AG08395 (cell line): ENCODE measurements around the gene SYNGAP1.
"Not testable (repeated sequence)": the region's sequence is repeated elsewhere in the genome, so short reads cannot be mapped to it uniquely, and the experiment has no call there.

Experiments
- DNase-seq: peaks from one replicate; pipeline ENCODE4 v3.0.0; 2012; ENCODE audit warnings: mixed read lengths, low spot score

SYNGAP1 gene

DNA sequence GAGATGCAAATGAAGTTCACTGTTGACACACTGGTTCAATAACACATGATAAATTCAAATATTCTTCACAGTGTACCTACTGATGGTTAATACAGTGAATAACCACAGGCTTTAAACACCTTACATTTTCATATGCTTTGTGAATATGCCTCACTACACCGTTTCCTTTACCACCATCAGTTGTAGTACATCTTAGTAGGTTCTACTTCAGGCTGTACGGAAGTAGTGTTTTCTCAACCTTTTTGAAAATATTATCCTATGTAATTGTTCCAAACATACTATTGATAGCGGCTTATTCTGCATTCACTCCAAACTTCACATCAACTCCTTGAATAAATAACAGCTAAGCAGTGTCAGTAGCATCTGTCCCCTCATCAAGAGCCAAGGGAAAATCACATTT, 49.8 kb downstream of the SYNGAP1 start:
- DNase-seq: no peak

DNA sequence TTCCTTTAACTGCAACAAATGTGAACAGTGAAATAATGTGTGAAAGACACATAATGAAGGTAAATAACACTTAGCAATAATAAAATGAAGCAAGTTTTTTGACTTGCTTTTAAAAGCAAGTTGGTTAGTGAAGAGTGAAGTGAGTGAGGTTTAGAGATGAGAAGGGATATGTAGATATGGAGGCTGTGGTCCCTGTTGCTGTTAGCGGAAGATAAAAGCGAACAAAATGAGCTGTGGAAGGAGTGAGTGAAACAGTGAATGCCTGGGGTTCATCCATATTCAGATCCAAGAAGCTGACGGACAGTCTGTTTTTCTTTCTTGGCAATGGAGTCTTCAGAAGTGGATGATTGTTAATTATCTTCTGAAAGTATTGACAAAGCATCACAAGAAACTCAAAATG, 58.0 kb downstream of the SYNGAP1 start:
- DNase-seq: no peak

DNA sequence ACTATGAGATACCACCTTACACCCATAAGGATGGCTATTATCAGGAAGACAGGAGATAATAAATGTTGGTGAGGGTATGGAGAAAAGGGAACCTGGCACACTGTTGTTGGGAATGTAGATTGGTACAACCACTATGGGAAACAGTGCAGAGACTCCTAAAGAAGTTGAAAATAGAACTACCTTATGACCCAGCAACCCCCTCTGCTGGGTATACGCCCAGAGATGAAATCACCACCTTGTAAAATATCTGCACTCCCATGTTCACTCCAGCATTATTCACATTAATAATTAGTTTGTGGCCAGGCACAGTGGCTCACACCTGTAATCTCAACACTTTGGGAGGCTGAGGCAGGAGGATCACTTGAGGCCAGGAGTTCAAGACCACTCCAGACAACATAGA, 61.3 kb downstream of the SYNGAP1 start:
- DNase-seq: no peak

DNA sequence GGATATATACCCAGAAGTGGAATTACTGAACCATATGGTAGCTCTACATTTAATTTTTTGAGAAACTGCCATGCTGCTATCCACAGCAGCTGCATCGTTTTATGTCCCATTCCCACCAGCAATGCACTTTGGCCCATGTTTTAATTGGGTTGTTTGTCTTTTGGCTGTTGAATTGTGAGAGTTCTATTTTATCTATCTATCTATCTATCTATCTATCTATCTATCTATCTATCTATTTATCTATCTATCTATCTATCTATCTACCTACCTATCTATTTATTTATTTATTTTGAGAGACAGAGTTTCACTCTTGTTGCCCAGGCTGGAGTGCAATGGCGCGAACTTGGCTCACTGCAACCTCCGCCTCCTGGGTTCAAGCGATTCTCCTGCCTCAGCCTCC, 62.8 kb downstream of the SYNGAP1 start:
- DNase-seq: not testable (repeated sequence)

DNA sequence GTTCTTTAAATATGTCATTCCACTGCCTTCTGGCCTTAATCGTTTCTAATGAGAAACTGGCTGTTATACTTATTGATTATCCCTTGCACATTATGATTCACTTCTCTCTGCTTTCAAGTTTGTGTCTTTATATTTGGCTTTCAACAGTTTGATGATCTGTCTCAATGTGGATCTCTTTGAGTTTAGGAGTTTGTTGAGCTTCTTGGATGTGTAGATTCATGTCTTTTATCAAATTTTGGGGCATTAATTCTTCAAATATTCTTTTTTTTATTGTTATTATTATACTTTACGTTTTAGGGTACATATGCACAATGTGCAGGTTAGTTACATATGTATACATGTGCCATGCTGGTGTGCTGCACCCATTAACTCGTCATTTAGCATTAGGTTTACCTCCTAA, 63.8 kb downstream of the SYNGAP1 start:
- no peak for DNase-seq

DNA sequence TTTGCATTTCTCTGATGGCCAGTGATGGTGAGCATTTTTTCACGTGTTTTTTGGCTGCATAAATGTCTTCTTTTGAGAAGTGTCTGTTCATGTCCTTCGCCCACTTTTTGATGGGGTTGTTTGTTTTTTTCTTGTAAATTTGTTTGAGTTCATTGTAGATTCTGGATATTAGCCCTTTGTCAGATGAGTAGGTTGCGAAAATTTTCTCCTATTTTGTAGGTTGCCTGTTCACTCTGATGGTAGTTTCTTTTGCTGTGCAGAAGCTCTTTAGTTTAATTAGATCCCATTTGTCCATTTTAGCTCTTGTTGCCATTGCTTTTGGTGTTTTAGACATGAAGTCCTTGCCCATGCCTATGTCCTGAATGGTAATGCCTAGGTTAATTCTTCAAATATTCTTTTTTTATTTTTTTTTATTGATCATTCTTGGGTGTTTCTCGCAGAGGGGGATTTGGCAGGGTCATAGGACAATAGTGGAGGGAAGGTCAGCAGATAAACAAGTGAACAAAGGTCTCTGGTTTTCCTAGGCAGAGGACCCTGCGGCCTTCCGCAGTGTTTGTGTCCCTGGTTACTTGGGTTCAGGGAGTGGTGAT, 64.9 kb downstream of the SYNGAP1 start:
- DNase-seq: not testable (repeated sequence)

DNA sequence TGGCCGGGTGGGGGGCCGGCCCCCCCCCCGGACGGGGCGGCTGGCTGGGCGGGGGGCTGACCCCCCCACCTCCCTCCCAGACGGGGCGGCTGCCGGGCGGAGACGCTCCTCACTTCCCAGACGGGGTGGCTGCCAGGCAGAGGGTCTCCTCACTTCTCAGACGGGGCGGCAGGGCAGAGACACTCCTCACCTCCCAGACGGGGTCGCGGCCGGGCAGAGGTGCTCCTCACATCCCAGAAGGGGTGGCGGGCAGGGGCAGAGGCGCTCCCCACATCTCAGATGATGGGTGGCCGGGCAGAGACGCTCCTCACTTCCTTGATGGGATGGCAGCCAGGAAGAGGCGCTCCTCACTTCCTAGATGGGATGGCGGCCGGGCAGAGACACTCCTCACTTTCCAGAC, 65.8 kb downstream of the SYNGAP1 start:
- DNase-seq: not testable (repeated sequence)

DNA sequence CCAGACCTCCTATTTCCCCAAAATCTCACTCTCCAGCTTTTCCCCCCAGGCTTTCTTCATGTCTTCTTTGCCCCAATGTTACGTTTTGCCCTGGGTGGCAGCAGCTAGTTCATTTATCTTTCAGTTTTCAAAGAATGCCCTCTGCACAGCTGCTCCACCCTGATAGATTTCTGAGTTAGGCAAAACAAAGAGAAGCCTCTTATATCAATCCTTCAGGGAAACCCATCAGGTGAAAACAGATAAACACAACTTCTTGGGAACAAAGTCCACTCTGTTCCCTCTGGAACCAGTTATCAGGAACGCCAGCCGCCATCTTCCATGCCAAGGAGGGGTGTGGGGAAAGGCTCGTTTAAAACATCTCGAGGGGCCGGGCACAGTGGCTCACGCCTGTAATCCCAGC, 68.5 kb downstream of the SYNGAP1 start:
- DNase-seq: no peak

DNA sequence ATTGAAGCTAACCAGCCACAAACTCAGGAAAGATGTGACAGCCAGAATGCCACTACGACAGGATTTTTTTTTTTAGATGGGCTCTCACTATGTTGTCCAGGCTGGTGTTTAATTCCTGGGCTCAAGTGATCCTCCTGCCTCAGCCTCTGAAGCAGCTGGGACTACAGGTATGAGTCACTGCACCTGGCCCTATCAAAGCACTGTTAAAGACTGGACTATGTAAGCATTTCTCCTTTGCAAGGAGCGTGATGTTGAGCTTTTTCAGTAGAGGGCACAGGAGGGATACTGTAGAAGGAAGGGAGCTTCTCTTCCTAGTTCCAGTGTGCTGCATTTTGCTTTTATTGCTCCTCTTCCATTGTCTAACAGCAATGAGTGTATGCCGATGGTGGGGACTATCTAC, 70.3 kb downstream of the SYNGAP1 start:
- no peak for DNase-seq

DNA sequence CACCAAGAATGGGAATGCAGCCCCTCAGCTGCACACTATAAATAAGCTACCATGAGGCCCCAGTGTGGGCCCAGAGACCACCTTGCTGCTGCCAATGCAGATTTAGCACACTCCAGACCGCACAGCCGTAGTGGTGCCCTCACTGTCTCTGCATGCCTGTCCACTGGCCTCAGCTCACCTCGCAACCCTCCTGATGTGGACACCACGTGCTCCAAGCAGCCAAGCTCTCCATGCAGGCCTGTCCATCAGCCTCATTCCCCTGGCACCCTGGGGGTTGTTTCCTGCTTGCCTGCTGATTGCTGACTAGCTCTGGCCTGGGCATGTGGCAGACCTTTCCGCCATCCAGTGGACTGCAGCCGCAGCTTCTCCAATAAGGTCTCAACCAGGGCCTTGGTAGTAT, 70.8 kb downstream of the SYNGAP1 start:
- no peak for DNase-seq

DNA sequence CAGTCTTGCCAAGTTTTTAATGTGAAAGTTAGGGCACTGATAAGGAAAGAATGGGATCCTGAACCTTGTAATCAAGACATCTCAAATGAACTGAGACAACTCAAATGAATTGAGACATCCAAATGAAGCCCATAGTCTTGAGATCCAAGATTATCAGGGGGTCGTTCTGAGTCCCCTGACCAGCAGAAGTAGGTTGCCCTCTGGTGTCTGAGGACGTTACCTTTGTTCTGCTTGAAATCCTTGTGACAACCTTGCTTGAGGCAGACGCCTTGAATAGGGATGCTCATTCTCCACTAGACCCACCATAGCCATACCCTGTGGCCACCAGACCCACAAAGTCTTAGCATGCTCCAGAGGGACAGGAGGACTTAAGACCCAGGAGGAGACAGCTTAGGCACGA, 72.2 kb downstream of the SYNGAP1 start:
- no peak for DNase-seq

DNA sequence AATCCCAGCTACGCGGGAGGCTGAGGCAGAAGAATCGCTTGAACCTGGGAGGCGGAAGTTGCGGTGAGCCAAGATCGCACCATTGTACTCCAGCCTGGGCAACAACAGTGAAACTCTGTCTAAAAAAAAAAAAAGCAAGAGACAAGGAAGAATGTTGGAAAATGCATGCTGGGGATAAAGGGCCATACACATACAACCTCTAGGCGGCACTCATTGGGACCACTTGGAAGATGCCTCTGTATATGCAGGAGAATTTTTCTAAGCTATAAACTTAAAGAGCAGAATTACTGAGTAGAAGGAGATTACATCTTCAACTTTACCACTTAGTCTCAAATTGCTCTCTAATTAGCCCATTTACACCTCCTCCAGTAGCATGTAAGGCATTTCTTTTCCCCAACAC, 77.3 kb downstream of the SYNGAP1 start:
- DNase-seq: no peak

DNA sequence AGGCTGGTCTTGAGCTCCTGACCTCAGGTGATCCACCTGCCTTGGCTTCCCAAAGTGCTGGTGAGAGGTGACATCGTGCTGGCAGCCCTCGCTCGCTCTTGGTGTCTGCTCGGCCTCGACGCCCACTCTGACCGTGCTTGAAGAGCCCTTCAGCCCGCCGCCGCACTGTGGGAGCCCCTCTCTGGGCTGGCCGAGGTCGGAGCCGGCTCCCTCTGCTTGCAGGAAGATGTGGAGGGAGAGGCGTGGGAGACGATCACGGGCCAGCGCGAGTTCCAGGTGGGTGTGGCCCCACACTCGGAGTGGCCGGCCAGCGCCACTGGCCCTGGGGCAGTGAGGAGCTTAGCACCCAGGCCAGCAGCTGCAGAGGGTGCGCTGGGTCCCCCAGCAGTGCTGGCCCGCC, 82.6 kb downstream of the SYNGAP1 start:
- DNase-seq: no peak

DNA sequence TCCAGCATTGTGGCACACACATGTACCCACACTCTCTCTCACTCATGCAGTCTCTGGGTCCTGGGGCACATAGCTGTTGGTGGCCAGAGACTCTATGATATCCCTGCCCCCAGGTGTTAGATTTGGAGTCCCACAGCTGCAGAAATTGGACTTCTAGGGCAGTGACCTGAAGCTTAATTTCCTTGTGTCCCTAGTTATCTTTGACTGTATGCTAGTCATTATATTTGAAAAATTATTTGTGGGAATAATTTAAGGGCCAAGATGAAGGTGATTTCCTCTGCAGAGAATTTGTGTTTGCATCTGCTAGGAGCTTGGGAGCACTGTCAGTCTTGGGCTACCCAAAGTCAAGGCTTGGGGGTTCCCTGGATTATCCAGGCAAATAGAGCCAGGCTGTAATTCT, 84.6 kb downstream of the SYNGAP1 start:
- DNase-seq: no peak
